T follicular helper cell (primary cell): ENCODE measurements around the gene ZBTB37.
"Not testable (repeated sequence)": the region's sequence is repeated elsewhere in the genome, so short reads cannot be mapped to it uniquely, and the experiment has no call there.

Experiments used
- DNase-seq: peaks from one replicate; pipeline ENCODE4 v3.0.0-alpha.2; 2020; ENCODE audit warnings: low read depth
- total RNA-seq, 2 experiments: gene quantifications; one replicate each; lab custom pipeline; 2026; lab: John Stamatoyannopoulos, UW

Gene ZBTB37, protein sequence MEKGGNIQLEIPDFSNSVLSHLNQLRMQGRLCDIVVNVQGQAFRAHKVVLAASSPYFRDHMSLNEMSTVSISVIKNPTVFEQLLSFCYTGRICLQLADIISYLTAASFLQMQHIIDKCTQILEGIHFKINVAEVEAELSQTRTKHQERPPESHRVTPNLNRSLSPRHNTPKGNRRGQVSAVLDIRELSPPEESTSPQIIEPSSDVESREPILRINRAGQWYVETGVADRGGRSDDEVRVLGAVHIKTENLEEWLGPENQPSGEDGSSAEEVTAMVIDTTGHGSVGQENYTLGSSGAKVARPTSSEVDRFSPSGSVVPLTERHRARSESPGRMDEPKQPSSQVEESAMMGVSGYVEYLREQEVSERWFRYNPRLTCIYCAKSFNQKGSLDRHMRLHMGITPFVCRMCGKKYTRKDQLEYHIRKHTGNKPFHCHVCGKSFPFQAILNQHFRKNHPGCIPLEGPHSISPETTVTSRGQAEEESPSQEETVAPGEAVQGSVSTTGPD
- 33.4 to 102 reads per million in 2 experiments for total RNA-seq

DNA sequence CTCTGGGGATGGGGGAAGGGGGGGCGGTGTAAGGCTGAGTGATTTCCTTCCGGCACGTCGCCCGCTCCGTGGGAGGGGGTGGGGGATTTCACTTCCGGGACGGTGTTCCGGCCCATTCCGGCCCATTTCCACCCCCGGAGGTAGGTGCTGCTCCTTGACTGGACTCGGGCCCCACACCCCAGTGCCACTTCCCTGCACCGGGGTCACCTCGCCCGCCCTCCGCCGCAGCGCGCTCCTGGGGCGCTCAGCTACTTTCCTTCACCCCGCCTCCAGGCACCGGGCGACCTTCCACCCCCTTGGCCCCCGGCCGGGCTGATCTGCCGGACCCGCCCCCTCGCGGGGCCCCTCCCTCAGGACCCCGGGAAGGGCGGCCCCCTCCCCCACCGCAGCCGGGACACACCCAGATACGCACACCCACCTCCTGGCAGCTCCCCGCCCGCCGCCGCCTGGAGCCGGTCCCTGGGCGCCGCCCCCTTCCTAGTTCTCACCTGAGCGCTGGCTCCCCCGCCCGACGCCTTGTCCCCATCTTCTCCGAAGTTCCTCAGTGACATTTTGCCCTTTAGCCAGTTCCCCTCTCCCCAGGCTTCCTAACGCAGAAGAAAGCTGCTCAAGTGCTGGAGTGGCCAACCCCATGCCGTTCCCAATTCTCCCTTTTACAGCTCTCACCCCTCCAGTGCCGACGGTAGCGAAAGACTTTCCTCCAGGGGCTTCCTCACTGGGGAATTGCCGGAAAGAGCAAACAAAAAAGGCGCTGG is at the start of gene ZBTB37:
Gene ZBTB37, plus strand, starts transcription at position 115 of the 755 bp plus-strand sequence. CDS start 1,846 bp downstream, outside the sequence.
- peak; percentile 84 for DNase-seq

DNA sequence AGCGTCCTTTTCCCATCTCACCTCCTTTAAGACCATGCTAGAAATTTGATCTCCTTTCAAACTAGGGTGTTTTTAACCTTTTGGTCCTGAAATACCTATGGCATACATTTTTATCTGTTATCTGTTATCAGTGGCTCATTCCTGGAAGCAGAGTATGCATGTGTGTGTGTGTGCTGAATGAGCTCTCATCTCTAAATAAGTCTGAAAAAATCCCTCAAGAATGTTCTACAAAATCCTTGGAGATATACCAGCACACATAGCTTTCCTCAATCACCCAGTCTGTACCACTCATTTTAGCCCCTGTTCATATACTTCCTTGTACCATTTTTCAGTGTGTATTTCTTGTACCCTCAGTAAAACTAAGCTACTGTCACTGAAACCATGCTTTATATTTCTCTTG is 49.7 kb upstream of the ZBTB37 start:
- no peak for DNase-seq

DNA sequence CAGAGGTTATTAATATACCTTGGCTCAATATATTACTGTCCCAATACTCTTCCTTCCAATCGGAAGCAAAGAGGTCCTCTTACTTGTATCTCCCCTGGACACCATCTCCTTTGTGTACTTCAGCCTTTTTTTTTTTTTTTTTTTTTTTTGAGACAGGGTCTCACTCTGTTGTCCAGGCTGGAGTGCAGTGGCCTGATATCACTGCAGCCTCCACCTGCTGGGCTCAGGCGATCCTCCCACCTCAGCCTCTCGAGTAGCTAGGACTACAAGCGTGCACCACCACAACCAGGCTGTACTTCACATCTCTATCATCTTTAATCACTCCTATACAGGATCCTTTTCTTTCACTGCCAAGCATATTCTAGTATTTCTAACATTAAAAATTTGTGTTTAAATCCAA is 46.5 kb upstream of the ZBTB37 start:
- no peak for DNase-seq

DNA sequence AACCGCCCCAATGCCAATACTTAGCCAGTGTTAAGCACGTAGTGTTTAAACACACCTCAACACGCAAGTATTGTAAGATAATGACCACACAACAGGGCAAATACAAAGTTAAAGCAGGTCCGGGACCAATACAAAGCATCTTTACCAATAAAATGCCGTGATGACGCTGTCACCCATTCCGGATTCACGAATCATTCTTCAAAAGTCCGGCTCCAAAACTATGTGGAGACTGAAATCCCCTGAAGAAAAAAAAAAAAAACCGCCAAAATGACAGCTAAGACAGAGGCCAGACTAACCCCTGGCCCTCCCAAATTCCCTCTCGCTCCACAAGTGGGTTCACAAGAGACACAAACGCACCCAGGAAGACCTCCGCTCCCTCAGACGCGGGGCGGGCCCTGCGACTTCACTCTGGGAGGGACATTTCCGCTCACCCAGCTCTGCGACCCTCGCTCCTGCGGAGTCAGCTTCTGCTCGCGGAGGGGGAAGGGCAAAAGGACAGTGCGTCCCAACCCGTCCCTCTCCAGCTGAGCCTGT is 44.3 kb upstream of the ZBTB37 start:
- no peak for DNase-seq

DNA sequence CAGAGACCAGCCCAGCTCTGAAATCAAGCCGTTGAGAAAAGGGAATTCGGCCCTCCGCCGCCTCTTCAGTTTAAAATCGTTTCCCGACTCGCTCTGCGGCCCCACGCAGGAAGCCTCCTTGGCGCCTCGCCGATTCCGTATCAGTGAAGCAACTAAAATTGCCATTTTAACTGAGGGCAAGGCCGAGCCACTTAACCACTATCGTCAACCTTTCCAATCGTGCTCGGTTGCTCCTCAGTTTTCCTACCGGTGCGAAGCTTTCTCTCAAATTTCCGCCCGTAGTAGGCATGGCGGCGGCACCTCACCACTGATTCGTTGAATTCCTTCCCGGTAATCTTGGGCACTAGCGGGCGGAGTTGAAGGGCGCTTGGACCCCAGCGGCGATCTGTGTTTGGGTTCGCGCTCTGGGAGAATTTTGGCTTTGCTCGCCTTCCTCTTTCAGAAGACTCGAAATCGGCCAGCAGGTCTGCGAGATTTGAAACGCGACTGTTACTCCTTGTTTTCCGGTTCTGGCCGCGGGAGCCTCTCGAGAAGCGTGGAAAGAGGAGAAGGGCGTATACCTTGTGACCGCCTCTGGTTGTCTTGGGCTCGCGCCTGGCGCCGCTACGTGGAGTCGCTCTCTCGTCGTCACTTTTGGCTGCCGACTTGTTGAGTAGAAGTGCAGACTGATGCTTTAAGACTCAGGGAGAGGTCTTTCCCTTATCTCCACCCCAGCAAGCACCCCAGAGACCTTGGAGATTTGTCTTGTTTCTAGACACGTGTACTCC is 43.7 kb upstream of the ZBTB37 start, which contains the start of the genes CENPL and DARS2:
Gene CENPL, minus strand, starts transcription at position 569 of the 767 bp plus-strand sequence. CDS start 13,584 bp downstream, outside the sequence.
Gene DARS2, plus strand, starts transcription at position 359 of the 767 bp plus-strand sequence. CDS start 557 bp downstream, outside the sequence.
- peak; percentile 87 for DNase-seq

DNA sequence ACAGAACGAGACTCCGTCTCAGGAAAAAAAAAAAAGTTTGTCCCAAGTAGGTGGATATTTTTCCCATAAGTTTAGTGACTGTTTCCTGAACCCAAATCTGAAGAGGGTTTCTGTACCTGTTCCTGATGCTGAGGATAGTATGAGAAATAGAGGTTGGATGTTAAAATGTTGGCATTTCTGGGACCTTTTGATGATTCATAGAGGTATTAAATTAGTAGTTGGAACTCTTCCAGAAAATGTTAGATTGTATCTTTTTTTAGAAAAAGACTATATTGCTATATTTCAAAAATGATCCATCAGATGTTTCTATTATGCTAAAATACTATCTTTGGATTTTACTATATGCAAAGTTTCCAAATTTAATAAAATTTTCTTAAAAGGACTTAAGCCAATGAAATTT is 40.6 kb upstream of the ZBTB37 start:
- no peak for DNase-seq

DNA sequence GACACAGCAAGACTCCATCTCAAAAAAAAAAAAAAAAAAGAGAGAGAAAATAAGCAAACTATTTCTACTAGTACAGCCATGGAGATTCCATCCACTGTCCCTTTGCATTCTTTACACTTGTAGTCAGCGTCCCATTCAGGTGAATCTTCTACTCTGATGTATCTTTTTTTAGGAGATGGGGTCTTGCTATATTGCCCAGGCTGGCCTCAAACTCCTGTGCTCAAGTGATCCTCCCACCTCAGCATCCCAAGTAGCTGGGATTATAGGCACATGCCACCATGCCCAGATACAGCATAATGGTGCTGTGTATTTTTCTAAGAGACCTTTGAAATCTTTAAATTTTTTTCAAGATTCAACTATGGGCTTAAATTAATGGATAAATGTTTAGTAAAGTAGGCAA is 35.4 kb upstream of the ZBTB37 start:
- no peak for DNase-seq

DNA sequence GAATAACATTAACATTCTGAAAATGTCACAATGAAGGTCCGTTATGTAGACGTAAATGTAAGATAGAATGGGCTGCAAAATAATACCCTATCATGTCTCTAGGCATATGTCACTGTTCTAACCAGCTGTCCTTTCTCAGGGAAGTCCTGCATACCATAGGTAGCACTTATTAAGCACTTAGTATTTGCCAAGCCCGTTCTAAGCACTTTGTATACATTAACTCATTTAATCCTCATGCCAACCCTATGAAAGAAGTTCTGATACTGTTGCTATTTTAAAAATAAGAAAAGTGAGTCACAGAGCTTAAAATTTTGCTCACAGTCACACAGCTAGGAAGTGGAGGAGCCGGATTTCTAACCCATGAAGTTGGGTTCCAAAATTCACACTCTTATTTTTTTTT is 16.1 kb upstream of the ZBTB37 start:
- no peak for DNase-seq

DNA sequence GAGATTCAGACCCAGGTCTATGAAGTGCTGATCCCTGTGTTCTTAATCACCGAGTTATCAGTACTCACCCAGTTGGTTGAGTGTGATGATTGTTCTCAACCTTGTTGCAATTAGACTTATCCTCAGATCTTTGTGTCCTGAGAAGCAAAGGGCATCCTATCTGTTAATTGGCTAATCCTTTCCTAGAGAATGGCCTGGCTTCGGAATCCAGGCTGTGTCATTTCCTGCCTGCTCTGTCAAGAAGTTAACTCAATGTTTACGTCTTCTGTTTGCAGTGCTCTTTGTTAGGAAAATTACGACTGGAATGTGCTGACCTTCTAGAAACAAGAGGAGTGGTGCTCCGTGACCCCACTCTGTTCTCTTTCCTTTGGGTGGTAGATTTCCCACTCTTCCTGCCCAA is 15.1 kb upstream of the ZBTB37 start:
- DNase-seq, result no peak

DNA sequence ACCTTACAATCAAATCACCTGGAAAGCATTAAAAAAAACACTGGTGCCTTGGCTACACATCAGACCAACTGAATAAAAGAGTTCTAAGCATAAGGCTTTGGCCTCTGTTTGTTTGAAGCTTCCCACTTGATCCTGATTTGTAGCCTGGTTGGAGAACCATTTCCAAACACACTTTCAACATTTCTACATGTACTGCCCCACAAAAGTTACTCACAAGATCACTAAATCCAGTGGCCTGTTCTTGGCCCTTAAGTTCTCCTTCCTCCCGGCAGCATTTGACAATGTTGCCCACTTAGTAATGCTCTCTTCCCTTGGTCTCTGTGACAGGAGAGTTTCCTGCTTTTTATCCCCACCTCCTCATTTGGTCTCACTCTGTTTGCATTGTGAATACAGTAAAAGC is 12.2 kb upstream of the ZBTB37 start:
- DNase-seq, result no peak

DNA sequence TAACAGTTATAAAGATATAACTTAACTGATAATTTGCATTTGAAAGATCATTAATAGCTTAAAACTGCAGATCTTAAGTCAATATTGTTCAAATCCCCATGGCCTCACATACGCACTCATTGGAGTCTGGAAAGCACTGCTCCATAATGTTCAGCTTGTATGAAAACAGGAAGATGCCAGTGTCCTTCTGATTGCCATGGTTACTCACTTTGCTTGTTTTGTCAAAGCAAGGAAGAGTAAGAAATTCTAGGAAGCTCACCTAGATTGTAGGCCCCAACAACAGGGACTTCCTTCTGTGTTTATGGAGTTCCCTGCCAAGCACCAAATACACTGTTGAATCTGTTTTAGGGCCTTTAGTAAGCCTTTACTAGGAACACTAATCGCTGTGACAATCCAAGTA is 11.3 kb upstream of the ZBTB37 start:
- DNase-seq, result no peak

DNA sequence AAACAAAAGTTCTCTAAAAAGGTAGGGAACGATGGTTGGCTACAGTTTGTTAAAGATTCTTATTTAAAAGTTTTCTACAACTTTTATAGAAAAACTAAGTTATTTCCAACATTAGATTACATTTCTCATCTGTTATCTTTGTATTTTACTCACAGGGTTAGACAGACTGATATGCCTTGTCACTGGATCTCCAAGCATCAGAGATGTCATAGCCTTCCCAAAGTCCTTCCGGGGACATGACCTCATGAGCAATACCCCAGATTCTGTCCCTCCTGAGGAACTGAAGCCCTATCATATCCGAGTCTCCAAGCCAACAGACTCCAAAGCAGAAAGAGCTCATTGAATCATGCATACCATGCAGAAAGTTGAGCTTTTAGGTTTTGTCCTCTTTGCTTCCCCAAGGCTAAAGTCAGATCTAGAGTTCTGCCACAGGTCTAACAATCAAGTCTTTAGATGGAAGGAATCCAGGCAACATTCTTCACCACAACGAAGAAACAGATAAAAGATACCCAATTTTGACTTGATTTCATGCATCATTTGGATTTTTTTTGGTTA is 10.7 kb upstream of the ZBTB37 start:
- DNase-seq, result no peak

DNA sequence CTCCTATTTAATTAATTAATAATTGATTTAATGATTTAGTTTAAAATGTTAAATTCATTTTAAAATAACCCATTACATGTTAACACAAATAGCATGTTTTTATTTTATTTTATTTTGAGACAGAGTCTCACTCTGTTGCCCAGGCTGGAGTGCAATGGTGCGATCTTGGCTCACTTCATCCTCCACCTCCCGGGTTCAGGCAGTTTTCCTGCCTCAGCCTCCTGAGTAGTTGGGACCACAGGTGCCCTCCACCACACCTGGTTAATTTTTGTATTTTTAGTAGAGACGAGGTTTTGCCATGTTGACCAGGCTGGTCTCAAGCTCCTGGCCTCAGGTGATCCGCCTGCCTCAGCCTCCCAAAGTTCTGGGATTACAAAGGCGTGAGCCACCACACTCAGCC is 8.6 kb upstream of the ZBTB37 start:
- not testable (repeated sequence) for DNase-seq

DNA sequence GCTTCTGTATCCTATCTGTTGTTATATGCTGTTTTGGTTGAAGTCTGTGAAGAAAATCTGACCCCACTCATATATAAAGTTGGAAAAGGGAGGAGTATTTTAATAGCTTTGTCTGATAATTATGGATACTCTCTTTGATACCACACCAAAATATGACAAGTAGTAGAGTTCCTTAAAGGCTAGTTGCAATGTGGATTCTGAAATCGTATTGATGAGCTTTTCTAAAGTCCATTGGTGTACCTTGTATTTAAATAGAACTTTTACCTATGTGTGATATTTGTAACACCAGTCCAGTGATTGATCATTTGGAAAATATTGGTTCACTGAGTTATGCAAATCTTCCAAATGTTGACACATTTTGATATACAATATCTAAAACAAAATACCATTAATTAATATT is 8.1 kb upstream of the ZBTB37 start:
- no peak for DNase-seq

DNA sequence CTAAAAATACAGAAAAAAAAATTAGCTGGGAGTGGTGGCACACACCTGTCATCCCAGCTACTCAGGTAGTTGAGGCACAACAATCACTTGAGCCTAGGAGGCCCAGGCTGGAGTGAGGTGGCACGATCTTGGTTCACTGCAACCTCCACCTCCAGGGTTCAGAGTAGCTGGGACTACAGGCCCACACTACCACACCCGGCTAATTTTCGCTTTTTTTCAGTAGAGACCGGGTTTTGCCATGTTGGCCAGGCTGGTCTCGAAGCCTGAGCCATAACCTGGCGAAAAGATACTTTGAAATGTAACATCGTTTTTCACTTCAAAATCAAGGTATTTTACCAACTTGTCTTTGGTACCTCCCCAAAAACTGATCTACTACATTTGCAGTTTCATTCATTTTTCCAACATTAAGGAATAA is 6.4 kb upstream of the ZBTB37 start:
- DNase-seq, result no peak

DNA sequence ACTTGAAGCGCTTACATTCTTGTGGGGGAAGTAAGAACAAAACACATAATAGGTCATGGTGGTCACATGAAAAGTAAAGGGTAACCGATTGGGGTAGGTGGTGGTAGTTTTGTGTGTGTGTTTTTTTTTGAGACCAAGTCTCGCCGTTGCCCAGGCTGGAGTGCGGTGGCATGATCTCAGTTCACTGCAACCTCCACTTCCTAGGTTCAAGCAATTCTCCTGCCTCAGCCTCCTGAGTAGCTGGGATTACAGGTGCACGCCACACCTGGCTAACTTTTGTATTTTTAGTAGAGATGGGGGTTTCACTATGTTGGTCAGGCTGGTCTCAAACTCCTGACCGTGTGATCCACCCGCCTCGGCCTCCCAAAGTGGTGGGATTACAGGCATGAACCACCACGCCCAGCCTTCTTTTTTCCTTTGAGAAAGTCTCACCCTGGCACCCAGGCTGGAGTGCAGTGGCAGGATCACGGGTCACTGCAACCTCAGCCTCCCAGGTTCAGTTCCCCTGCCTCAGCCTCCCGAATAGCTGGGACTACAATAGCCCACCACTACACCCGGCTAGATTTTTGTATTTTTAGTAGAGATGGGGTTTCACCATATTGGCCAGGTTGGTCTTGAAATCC is 5.9 kb upstream of the ZBTB37 start:
- DNase-seq, result not testable (repeated sequence)

DNA sequence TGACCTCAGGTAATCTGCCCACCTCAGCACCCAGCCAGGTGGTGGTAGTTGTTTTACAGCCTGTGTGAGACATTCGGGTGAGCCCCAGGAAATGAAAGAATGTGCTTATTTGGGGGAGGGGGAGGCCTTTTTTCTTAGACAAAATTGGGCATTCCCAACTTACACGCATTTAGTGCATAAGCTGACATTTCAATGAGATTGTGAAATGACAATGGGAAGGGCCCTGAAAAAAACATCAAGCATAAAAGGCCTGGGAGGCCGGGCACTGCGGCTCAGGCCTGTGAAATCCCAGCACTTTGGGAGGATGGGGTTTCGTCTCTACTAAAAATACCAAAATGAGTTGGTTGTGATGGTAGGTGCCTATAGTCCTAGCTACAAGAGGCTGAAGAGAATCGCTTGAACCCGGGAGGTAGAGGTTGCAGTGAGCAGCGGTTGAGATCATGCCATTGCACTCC is 5.4 kb upstream of the ZBTB37 start:
- DNase-seq, result no peak

DNA sequence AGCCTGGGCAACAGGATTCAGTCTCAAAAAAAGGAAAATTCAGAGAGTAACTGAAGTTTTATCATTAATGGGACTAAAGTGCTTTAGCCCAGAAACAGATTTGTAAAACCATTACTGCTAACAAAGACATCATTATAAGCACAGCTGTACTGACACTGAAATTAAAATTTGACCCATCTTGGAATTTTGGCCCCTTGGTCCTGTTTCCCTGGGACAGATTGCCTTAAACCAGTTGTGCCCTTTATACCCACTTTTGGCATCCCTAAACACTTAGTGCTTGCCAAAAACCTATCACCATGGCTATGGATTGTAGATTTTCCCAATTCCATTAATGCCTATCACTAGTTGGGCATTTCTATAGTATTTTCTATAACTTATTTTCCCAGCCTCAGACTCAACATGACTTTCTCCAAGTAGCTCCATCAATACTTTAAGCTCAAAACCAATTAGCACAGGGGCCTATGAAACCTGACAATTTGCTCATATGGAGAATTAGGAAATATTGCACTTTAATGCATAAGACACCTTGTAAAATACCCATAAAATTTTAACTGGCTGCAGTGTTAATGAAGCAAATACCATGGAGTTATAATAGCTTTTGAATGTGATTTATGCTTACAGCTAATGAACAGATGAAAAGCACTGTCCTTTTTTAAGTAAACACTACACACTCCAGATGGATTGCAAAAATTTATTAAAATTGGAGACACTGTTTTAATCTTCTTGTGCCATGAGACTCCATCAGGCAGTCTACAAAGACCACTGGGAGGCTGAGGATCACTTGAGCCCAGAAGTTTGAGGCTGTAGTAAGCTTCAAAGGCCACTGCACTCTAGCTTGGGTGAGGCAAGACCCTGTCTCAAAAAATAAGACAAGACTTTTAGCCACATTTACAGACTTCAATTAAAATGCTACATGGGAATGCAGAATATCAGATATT is 4.7 kb upstream of the ZBTB37 start:
- no peak for DNase-seq

DNA sequence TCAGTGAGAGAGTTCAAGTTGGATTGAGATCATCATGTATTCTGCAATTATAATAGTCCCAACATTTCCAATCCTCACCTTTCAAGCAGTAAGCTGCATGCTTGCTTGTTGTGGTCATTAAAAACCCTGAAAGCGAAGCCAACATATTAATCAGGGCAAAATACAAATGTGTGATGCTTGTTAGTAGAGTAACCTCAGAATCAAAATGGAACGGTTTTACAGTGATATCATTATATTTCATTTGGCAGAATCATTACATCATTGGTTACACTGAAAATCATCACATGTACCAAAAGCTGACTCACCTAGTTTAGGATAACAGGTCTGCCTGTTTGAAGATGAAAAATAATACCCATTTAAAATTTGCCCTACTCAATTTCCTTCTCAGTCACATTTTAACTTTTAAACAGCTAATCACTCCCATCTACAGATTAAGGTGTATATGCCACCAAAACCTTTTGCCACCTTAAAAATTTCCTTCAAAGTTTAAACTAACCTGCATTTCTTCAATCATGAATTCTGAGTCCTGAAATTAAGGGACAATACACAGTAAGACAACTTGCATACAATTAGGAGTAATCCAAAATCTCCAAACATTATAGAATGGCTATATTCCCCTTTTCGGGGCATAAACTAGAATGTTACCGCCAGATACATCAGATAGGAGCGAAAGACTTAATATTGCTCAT is 3.9 kb upstream of the ZBTB37 start:
- DNase-seq, result no peak
